ENCODE results near the gene SRRM3.
"Not testable (repeated sequence)": the region's sequence is repeated elsewhere in the genome, so short reads cannot be mapped to it uniquely, and the experiment has no call there.

GRCh38 chr7:76158416-76158815, 43.3 kb upstream of the SRRM3 start:
- TF ChIP-seq CTCF (IDR thresholded peaks at IDR 0.05; ENCODE audit: low read depth, low read length); EZH2phosphoT487 (IDR thresholded peaks at IDR 0.05; ENCODE audit: low read depth): not testable (repeated sequence)
